Fibroblast of pulmonary artery (primary cell): Measurements from ENCODE around the gene SPINK6.

ENCODE experiments used
- DNase-seq: peaks from one replicate; pipeline ENCODE4 v3.0.0-alpha.2; 2010; ENCODE audit warnings: low read depth
- H3K4me3 ChIP-seq: replicated peaks from 2 replicates; pipeline ENCODE4 v1.5.1; 2011; ENCODE audit warnings: low read depth, mild to moderate bottlenecking, control low read depth, low read length, moderate library complexity
- CTCF ChIP-seq: IDR thresholded peaks from 2 replicates; pipeline ENCODE4 v1.5.1; 2011; ENCODE audit warnings: mild to moderate bottlenecking, control low read depth, low read length, inconsistent platforms; ENCODE audit errors: missing control alignments

Gene SPINK6

GRCh38 chr5:148202531-148203203, at the start of gene SPINK6:
Gene SPINK6, plus strand, starts transcription at chr5:148203042. Its CDS starts 55 bp downstream, at chr5:148203097.
- no peak for TF ChIP-seq CTCF
- DNase-seq: no peak
- H3K4me3 ChIP-seq: no peak within 1 kb of the TSS

- TF ChIP-seq CTCF: no peak
- no peak for DNase-seq
Observed at GRCh38 chr5:148156609-148157008, 46.2 kb upstream of the SPINK6 start.

GRCh38 chr5:148162038-148162437, 40.8 kb upstream of the SPINK6 start:
- H3K4me3 ChIP-seq: no peak overlapping the region
- DNase-seq: no peak
- no peak for TF ChIP-seq CTCF

More at GRCh38 chr5:148156609-148157008, 46.2 kb upstream of the SPINK6 start:
- no peak overlapping the region for H3K4me3 ChIP-seq

- no peak for DNase-seq
- no peak for TF ChIP-seq CTCF
- H3K4me3 ChIP-seq: no peak overlapping the region
Observed at GRCh38 chr5:148163345-148163744, 39.5 kb upstream of the SPINK6 start.

GRCh38 chr5:148166550-148167283, 36.1 kb upstream of the SPINK6 start:
- no peak for TF ChIP-seq CTCF
- H3K4me3 ChIP-seq: no peak overlapping the region
- no peak for DNase-seq

GRCh38 chr5:148168246-148168645, 34.6 kb upstream of the SPINK6 start, which contains the start of gene SPINK14:
Gene SPINK14, plus strand, starts transcription at chr5:148168546. Its CDS starts 1,187 bp downstream, at chr5:148169733.
- no peak for TF ChIP-seq CTCF
- DNase-seq: no peak

More at GRCh38 chr5:148168246-148168645, 34.6 kb upstream of the SPINK6 start, which contains the start of gene SPINK14:
- H3K4me3 ChIP-seq: no peak within 1 kb of the TSS
